ENCODE measurements around the gene ZIC3.

The ZIC3 gene

DNA sequence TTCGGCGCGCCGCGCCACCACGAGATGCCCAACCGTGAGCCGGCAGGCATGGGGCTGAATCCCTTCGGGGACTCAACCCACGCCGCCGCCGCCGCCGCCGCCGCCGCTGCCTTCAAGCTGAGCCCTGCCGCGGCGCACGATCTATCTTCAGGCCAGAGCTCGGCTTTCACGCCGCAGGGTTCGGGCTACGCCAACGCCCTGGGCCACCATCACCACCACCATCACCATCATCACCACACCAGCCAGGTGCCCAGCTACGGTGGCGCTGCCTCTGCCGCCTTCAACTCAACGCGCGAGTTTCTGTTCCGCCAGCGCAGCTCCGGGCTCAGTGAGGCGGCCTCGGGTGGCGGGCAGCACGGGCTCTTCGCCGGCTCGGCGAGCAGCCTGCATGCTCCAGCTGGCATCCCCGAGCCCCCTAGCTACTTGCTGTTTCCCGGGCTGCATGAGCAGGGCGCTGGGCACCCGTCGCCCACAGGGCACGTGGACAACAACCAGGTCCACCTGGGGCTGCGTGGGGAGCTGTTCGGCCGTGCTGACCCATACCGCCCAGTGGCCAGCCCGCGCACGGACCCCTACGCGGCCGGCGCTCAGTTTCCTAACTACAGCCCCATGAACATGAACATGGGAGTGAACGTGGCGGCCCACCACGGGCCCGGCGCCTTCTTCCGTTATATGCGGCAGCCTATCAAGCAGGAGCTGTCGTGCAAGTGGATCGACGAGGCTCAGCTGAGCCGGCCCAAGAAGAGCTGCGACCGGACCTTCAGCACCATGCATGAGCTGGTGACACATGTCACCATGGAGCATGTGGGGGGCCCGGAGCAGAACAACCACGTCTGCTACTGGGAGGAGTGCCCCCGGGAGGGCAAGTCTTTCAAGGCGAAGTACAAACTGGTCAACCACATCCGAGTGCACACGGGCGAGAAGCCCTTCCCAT lies 1.1 kb downstream of the ZIC3 start:
- TF ChIP-seq ZNF8 (CRISPR knock-in tag; IDR thresholded peaks at IDR 0.05): no peak
- no peak for ATAC-seq

- TF ChIP-seq, protein P1, sequence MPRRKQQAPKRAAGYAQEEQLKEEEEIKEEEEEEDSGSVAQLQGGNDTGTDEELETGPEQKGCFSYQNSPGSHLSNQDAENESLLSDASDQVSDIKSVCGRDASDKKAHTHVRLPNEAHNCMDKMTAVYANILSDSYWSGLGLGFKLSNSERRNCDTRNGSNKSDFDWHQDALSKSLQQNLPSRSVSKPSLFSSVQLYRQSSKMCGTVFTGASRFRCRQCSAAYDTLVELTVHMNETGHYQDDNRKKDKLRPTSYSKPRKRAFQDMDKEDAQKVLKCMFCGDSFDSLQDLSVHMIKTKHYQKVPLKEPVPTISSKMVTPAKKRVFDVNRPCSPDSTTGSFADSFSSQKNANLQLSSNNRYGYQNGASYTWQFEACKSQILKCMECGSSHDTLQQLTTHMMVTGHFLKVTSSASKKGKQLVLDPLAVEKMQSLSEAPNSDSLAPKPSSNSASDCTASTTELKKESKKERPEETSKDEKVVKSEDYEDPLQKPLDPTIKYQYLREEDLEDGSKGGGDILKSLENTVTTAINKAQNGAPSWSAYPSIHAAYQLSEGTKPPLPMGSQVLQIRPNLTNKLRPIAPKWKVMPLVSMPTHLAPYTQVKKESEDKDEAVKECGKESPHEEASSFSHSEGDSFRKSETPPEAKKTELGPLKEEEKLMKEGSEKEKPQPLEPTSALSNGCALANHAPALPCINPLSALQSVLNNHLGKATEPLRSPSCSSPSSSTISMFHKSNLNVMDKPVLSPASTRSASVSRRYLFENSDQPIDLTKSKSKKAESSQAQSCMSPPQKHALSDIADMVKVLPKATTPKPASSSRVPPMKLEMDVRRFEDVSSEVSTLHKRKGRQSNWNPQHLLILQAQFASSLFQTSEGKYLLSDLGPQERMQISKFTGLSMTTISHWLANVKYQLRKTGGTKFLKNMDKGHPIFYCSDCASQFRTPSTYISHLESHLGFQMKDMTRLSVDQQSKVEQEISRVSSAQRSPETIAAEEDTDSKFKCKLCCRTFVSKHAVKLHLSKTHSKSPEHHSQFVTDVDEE (CRISPR knock-in tag; IDR thresholded peaks at IDR 0.05): no peak
- TF ChIP-seq ZFP30 (CRISPR knock-in tag; IDR thresholded peaks at IDR 0.05) (no peak), CSDC2 (CRISPR knock-in tag; IDR thresholded peaks at IDR 0.05) (no peak), GLIS3 (CRISPR knock-in tag; IDR thresholded peaks at IDR 0.05) (no peak), ARNTL (CRISPR knock-in tag; IDR thresholded peaks at IDR 0.05; ENCODE audit: borderline replicate concordance, low read depth) (no peak), TCF4 (CRISPR knock-in tag; IDR thresholded peaks at IDR 0.05; ENCODE audit: borderline replicate concordance) (no peak), ZNF70 (CRISPR knock-in tag; IDR thresholded peaks at IDR 0.05) (no peak), ZC3H10 (CRISPR knock-in tag; IDR thresholded peaks at IDR 0.05) (no peak), BACH2 (CRISPR knock-in tag; IDR thresholded peaks at IDR 0.05; ENCODE audit: borderline replicate concordance) (no peak), ZNF565 (CRISPR knock-in tag; conservative IDR thresholded peaks at IDR 0.05; ENCODE audit: low read depth) (no peak)
- TF ChIP-seq, protein P2, sequence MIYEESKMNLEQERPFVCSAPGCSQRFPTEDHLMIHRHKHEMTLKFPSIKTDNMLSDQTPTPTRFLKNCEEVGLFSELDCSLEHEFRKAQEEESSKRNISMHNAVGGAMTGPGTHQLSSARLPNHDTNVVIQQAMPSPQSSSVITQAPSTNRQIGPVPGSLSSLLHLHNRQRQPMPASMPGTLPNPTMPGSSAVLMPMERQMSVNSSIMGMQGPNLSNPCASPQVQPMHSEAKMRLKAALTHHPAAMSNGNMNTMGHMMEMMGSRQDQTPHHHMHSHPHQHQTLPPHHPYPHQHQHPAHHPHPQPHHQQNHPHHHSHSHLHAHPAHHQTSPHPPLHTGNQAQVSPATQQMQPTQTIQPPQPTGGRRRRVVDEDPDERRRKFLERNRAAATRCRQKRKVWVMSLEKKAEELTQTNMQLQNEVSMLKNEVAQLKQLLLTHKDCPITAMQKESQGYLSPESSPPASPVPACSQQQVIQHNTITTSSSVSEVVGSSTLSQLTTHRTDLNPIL (CRISPR knock-in tag; IDR thresholded peaks at IDR 0.05; ENCODE audit: low read depth): no peak
- no peak for ATAC-seq
Observed at GRCh38 chrX:137567682-137568232, 1.8 kb downstream of the ZIC3 start.

DNA sequence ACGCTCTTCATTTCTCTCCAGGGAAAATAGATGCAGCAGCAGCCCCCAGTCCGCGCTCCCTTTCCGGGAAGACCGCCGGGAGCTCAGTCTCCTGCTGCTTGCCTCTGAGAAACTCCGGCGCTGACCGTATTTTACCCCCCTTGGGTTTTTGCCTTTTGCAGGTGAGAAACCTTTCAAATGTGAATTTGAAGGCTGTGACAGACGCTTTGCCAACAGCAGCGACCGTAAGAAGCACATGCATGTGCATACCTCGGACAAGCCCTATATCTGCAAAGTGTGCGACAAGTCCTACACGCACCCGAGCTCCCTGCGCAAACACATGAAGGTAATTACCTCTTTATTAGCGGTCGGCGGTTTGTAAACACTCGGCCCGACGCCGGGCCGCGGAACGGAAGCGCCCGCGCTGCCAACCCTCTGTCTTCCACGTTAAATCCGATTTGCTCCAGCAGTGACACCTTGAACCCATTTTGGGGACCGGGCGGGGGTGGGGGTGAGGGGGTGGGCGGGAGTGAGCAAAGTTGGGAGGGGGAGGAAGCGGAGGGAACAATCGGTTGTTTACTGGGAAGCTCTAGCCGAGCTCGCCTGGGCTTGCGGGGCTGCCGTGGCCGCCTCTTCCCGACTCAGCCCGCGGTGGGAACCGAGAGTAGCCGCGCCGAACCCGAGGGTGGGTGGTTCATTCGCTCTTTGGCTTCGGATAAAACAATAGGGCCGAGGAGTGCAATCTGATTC lies 3.0 kb downstream of the ZIC3 start:
- no peak for TF ChIP-seq OSR1 (CRISPR knock-in tag; IDR thresholded peaks at IDR 0.05)
- no peak for TF ChIP-seq ZC3H10 (CRISPR knock-in tag; IDR thresholded peaks at IDR 0.05)
- no peak for TF ChIP-seq CSDC2 (CRISPR knock-in tag; IDR thresholded peaks at IDR 0.05)
- TF ChIP-seq GLIS3 (CRISPR knock-in tag; IDR thresholded peaks at IDR 0.05): no peak
- no peak for ATAC-seq

- ATAC-seq: no peak
- TF ChIP-seq RARB (CRISPR knock-in tag; IDR thresholded peaks at IDR 0.05) (no peak), ZFP3 (CRISPR knock-in tag; IDR thresholded peaks at IDR 0.05) (no peak), SNAI2 (CRISPR knock-in tag; IDR thresholded peaks at IDR 0.05) (no peak), ISL1 (CRISPR knock-in tag; IDR thresholded peaks at IDR 0.05) (no peak), GLIS3 (CRISPR knock-in tag; IDR thresholded peaks at IDR 0.05) (no peak), PPARA (CRISPR knock-in tag; IDR thresholded peaks at IDR 0.05; ENCODE audit: borderline replicate concordance) (no peak), ZNF8 (CRISPR knock-in tag; IDR thresholded peaks at IDR 0.05) (no peak), OSR1 (CRISPR knock-in tag; IDR thresholded peaks at IDR 0.05) (no peak), ZFP30 (CRISPR knock-in tag; IDR thresholded peaks at IDR 0.05) (no peak), TOX (CRISPR knock-in tag; IDR thresholded peaks at IDR 0.05; ENCODE audit: borderline replicate concordance) (no peak), ARNTL (CRISPR knock-in tag; IDR thresholded peaks at IDR 0.05; ENCODE audit: borderline replicate concordance, low read depth) (no peak), CSDC2 (CRISPR knock-in tag; IDR thresholded peaks at IDR 0.05) (no peak), TCF4 (CRISPR knock-in tag; IDR thresholded peaks at IDR 0.05; ENCODE audit: borderline replicate concordance) (no peak)
- TF ChIP-seq, protein P3, sequence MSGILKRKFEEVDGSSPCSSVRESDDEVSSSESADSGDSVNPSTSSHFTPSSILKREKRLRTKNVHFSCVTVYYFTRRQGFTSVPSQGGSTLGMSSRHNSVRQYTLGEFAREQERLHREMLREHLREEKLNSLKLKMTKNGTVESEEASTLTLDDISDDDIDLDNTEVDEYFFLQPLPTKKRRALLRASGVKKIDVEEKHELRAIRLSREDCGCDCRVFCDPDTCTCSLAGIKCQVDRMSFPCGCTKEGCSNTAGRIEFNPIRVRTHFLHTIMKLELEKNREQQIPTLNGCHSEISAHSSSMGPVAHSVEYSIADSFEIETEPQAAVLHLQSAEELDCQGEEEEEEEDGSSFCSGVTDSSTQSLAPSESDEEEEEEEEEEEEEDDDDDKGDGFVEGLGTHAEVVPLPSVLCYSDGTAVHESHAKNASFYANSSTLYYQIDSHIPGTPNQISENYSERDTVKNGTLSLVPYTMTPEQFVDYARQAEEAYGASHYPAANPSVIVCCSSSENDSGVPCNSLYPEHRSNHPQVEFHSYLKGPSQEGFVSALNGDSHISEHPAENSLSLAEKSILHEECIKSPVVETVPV (CRISPR knock-in tag; IDR thresholded peaks at IDR 0.05): no peak
- TF ChIP-seq, protein P2 (CRISPR knock-in tag; IDR thresholded peaks at IDR 0.05; ENCODE audit: low read depth): no peak
Observed at GRCh38 chrX:137569470-137569891, 3.6 kb downstream of the ZIC3 start.

Measured in SK-N-SH treated with all-trans-retinoic acid at 6 μM for 48 hours (cell line).